ENCODE data around the gene SPDYE2. TPM values are rescaled to one million over a fixed set of nuclear protein-coding genes. Genes with fewer than 3 reads are reported as not detected.
"Not testable (repeated sequence)": the region's sequence is repeated elsewhere in the genome, so short reads cannot be mapped to it uniquely, and the experiment has no call there.

SPDYE2 gene
- total and polyA plus RNA-seq, 2 experiments from 2014 or later = 12.5 TPM; not detected in 1

DNA sequence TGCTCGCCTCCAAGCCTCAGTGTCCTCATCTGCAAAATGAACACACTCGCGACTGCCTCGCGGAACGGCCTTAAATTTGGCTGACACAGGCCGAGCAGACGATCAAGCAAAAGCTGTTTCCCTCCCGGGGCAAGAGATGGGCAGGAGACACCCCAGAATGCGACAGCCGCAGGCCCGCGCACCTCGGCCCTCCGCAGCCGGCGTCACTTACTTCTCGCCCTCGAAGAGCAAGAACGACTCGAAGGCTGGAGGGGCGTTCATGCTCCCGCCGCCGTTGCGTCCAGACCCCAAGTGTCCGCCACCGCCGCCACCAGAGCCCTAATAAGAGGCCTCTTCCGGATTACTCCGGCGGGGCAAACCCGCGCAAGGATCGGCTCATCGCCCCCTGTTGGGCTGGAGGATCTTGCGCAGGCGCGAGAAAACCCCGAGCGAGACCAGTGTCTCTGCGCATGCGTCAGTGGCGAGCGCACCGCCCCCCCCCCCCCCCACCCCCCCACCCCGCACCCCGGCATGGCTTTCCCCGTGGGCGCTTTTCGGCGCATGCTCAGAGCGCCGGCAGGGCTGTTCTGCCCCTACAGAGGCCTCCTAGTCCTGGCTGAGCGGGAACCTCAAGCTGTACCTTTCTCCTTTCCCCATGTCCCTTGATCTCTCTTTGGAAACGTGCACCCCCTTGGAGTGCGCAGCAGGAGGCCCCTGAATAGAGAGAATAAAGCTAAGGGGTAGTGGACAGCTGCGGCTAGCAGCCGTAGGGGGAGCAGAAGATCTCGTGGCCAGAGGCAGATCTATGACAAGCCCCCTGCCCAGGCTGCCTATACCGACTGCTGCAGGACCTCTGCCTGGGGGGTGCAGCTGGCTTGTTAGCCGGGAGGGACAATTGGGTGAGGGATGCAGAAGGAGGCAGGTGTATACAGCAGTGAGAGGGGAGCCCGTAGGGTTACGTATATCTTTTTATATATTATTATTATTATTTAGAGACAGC, 21.5 kb downstream of the SPDYE2 start, which contains the start of gene POLR2J3:
POLR2J3 (minus strand) TSS at position 323 of the 979 bp plus-strand sequence; CDS start at position 261, 62 bp downstream.
- peak; percentile 30 for TF ChIP-seq CTCF (IDR thresholded peaks at IDR 0.05; ENCODE audit: low read depth, low read length)
- H3K9me3 ChIP-seq (ENCODE audit: low read depth); H3K36me3 ChIP-seq; H3K4me1 ChIP-seq (ENCODE audit: low read depth); H3K27me3 ChIP-seq: not testable (repeated sequence)
- H3K27ac ChIP-seq = peak within 1 kb of the TSS; percentile 44
- DNase-seq (ENCODE audit: low read depth in 1 of 2, low spot score in 1 of 2) = peak; percentile 89 to 97
- peak within 1 kb of the TSS; percentile 52 for H3K4me3 ChIP-seq

DNA sequence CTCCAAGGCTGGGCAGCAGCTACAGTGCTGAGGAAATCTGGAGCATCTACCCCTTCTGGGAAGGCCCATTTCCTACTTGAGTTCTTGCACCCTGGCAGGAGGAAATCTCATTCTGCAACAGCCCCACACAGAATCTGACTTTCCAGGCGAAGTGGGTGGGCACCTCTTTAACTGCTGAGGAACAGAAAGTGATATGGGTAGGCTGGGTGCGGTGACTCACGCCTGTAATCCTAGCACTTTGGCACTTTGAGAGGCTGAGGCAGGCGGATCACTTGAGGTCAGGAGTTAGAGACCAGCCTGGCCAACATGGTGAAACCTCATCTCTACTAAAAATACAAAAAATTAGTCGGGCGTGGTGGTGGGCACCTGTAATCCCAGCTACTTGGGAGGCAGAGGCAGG, 23.6 kb downstream of the SPDYE2 start:
- not testable (repeated sequence) for H3K4me1 ChIP-seq (ENCODE audit: low read depth); H3K27me3 ChIP-seq; H3K4me3 ChIP-seq; DNase-seq (ENCODE audit: low read depth in 1 of 2, low spot score in 1 of 2); H3K36me3 ChIP-seq; H3K27ac ChIP-seq; H3K9me3 ChIP-seq (ENCODE audit: low read depth)

GRCh38 chr7:102576363-102576762, 25.3 kb downstream of the SPDYE2 start:
- DNase-seq (ENCODE audit: low read depth in 1 of 2, low spot score in 1 of 2); H3K36me3 ChIP-seq; H3K27ac ChIP-seq; H3K9me3 ChIP-seq (ENCODE audit: low read depth); H3K4me3 ChIP-seq; H3K4me1 ChIP-seq (ENCODE audit: low read depth); H3K27me3 ChIP-seq: not testable (repeated sequence)

GRCh38 chr7:102577315-102578240, 26.6 kb downstream of the SPDYE2 start:
- H3K27me3 ChIP-seq; H3K9me3 ChIP-seq (ENCODE audit: low read depth); H3K4me1 ChIP-seq (ENCODE audit: low read depth); DNase-seq (ENCODE audit: low read depth in 1 of 2, low spot score in 1 of 2); H3K4me3 ChIP-seq; H3K27ac ChIP-seq; H3K36me3 ChIP-seq: not testable (repeated sequence)

DNA sequence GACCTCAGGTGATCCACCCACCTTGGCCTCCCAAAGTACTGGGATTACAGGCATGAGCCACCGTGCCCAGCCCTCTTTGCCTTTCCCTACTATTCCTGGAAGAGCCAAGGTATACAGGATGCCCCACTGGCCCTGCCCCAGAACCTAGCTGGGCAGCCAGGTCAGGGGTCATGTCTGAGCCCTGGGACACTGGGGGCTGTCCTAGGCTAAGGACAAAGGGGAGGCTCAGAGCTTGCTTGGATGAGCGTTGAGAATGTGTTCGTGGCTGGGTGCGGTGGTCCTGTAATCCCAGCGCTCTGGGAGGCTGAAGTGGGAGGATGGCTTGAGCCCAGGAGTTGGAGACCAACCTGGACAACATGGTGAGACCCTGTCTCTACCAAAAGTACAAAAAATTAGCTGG, 27.5 kb downstream of the SPDYE2 start:
- not testable (repeated sequence) for H3K27ac ChIP-seq; H3K36me3 ChIP-seq; H3K27me3 ChIP-seq; H3K9me3 ChIP-seq (ENCODE audit: low read depth); DNase-seq (ENCODE audit: low read depth in 1 of 2, low spot score in 1 of 2); H3K4me3 ChIP-seq; H3K4me1 ChIP-seq (ENCODE audit: low read depth)

GRCh38 chr7:102581722-102582121, 30.7 kb downstream of the SPDYE2 start:
- H3K27ac ChIP-seq; H3K4me1 ChIP-seq (ENCODE audit: low read depth); H3K36me3 ChIP-seq; H3K27me3 ChIP-seq; H3K4me3 ChIP-seq; DNase-seq (ENCODE audit: low read depth in 1 of 2, low spot score in 1 of 2); H3K9me3 ChIP-seq (ENCODE audit: low read depth): not testable (repeated sequence)

DNA sequence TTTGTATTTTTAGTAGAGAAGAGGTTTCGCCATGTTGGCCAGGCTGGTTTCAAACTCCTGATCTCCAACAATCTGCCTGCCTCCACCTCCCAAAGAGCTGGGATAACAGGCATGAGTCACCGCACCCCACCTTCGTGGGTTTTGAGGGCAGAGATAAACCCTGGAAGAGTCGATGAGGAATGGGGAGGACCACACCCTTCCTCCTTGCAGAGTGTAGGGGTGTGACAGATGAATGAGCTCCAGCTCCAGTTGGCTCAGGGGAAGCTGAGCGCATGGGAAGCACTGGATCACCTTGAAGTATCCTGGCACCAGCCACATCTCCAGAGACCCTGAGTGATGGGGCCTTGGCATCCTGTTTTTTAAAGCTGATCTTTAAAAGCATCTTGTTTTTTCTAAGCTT, 32.5 kb downstream of the SPDYE2 start:
- not testable (repeated sequence) for H3K27ac ChIP-seq; H3K4me1 ChIP-seq (ENCODE audit: low read depth); H3K36me3 ChIP-seq; H3K9me3 ChIP-seq (ENCODE audit: low read depth); DNase-seq (ENCODE audit: low read depth in 1 of 2, low spot score in 1 of 2); H3K27me3 ChIP-seq; H3K4me3 ChIP-seq

GRCh38 chr7:102589857-102590256, 38.8 kb downstream of the SPDYE2 start:
- H3K27me3 ChIP-seq; H3K9me3 ChIP-seq (ENCODE audit: low read depth); H3K27ac ChIP-seq; DNase-seq (ENCODE audit: low read depth in 1 of 2, low spot score in 1 of 2); H3K4me1 ChIP-seq (ENCODE audit: low read depth); H3K4me3 ChIP-seq; H3K36me3 ChIP-seq: not testable (repeated sequence)

GRCh38 chr7:102592477-102593019, 41.5 kb downstream of the SPDYE2 start:
- not testable (repeated sequence) for DNase-seq (ENCODE audit: low read depth in 1 of 2, low spot score in 1 of 2); H3K4me3 ChIP-seq; H3K27ac ChIP-seq; H3K36me3 ChIP-seq; H3K9me3 ChIP-seq (ENCODE audit: low read depth); H3K4me1 ChIP-seq (ENCODE audit: low read depth); H3K27me3 ChIP-seq

DNA sequence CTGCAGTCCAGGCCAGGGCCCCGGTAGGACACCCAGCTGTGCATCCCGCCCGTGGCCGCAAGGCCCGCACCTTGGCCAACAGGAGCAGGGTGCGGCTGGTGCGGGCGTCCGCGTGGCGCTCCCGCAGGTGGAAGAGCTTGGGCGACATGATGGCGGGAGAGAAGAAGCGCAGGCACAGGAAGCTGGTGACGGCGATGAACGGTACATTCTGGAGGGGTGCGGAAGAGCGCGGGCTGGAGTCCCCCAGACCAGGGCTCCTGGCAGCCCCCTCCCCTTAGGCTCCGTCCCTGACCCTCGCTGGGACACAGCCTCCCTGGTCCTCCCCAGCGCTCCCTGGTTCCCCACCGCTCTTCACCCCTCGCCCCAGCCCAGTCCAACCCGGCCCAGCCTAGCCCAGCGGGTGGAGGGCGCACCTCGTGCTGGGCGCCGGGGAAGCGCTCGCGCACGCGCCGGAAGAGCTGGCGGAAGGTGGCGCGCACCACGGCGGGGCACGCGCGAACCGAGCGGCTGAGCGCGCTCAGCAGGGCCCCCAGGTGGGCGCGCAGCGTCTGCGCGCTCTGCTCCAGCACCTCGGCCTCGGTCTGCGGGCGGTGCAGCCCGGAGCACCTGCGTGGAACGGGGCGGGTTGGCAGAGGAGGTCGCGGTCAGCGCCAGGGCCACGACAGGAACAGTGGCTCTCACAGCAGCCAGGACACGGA, 42.8 kb downstream of the SPDYE2 start:
- not testable (repeated sequence) for H3K27me3 ChIP-seq; H3K36me3 ChIP-seq; H3K4me1 ChIP-seq (ENCODE audit: low read depth); H3K4me3 ChIP-seq; DNase-seq (ENCODE audit: low read depth in 1 of 2, low spot score in 1 of 2); H3K9me3 ChIP-seq (ENCODE audit: low read depth); H3K27ac ChIP-seq

DNA sequence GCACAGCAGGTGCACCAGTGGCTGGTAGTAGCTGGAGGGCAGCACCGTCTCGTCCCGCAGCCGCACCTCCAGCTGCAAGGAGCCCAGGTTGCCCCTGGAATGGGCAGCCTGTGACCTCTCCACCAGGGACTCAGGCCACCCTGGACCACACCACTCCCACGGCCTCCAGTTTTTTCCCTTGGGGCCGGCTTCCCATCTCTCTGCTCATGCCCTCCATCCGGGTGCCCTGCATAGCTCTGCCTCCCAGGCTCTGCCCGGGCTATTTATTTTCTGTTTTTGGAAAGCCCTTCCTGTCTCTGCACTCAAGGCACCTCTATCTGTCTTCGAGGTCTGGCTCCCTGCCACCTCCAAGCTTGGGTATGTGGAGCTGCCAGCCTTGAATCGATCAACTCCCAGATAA, 45.0 kb downstream of the SPDYE2 start:
- not testable (repeated sequence) for H3K27ac ChIP-seq; DNase-seq (ENCODE audit: low read depth in 1 of 2, low spot score in 1 of 2); H3K9me3 ChIP-seq (ENCODE audit: low read depth); H3K27me3 ChIP-seq; H3K4me3 ChIP-seq; H3K4me1 ChIP-seq (ENCODE audit: low read depth); H3K36me3 ChIP-seq

DNA sequence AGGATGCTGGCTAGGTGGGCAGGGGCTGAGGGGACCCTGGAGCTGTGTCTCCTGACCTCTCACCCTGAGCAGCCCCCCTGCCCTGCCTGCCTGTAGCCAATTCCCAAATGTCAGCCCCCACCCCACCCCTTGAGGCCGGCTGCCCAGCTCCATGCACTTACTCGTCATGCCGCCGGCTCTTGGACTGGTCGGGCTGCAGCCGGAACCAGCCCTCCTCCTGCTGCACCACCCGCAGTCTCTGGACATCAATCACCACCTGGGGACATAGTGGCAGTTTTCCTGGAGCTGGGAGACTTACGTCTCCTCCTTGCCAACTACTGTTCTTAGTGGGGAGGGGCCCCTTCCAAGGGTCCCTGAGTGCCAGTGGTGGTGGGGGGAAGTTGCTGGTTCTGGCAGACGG, 48.7 kb downstream of the SPDYE2 start:
- not testable (repeated sequence) for H3K4me3 ChIP-seq; H3K9me3 ChIP-seq (ENCODE audit: low read depth); H3K27me3 ChIP-seq; H3K36me3 ChIP-seq; DNase-seq (ENCODE audit: low read depth in 1 of 2, low spot score in 1 of 2); H3K27ac ChIP-seq; H3K4me1 ChIP-seq (ENCODE audit: low read depth)
